Astrocyte (in vitro differentiated cells and primary cell): ENCODE results near the gene LBX2. TPM values are rescaled to one million over a fixed set of nuclear protein-coding genes. Genes with fewer than 3 reads are reported as not detected.

Source experiments
- DNase-seq: peaks from one replicate; pipeline ENCODE4 v3.0.0-alpha.2; 2010; ENCODE audit warnings: low read depth
- FAIRE-seq: peaks from 2 replicates; lab custom pipeline; 2011; peaks lifted over from hg19 to GRCh38; lab: Jason Lieb, UNC
- H2AFZ ChIP-seq: 2 replicates; pipeline ENCODE4 v1.6.0; 2012; ENCODE audit warnings: low read depth, low read length, inconsistent platforms
- H3K27ac ChIP-seq: 2 replicates; pipeline ENCODE4 v1.5.1; 2011; ENCODE audit warnings: low read depth, low read length, inconsistent platforms
- H3K27me3 ChIP-seq: 2 replicates; pipeline ENCODE4 v1.6.0; 2011; ENCODE audit warnings: low read length, inconsistent platforms; ENCODE audit not compliant: insufficient read depth
- H3K36me3 ChIP-seq: 2 replicates; pipeline ENCODE4 v1.5.1; 2011; ENCODE audit warnings: low read length, inconsistent platforms; ENCODE audit not compliant: insufficient read depth
- H3K4me1 ChIP-seq: 2 replicates; pipeline ENCODE4 v1.5.1; 2011; ENCODE audit warnings: low read length, inconsistent platforms; ENCODE audit not compliant: insufficient read depth
- H3K4me2 ChIP-seq: 2 replicates; pipeline ENCODE4 v1.6.0; 2012; ENCODE audit warnings: low read length, inconsistent platforms
- H3K4me3 ChIP-seq: 2 replicates; pipeline ENCODE4 v1.5.1; 2011; ENCODE audit warnings: low read depth, mild to moderate bottlenecking, low read length, inconsistent platforms; ENCODE audit not compliant: insufficient read depth
- H3K79me2 ChIP-seq: 2 replicates; pipeline ENCODE4 v1.6.0; 2012; ENCODE audit warnings: mild to moderate bottlenecking, low read length, inconsistent platforms; ENCODE audit not compliant: insufficient read depth
- H3K9ac ChIP-seq: 2 replicates; pipeline ENCODE4 v1.6.0; 2012; ENCODE audit warnings: mild to moderate bottlenecking, low read length, inconsistent platforms
- H3K9me3 ChIP-seq: 2 replicates; pipeline ENCODE4 v1.5.1; 2012; ENCODE audit warnings: low read depth, mild to moderate bottlenecking, low read length, inconsistent platforms; ENCODE audit not compliant: insufficient read depth
- H4K20me1 ChIP-seq: 2 replicates; pipeline ENCODE4 v1.6.0; 2012; ENCODE audit warnings: low read length, inconsistent platforms; ENCODE audit not compliant: insufficient read depth
- H3K27ac Mint-ChIP-seq: one replicate; pipeline ENCODE4 v1.8.0; 2021; ENCODE audit warnings: mild to moderate bottlenecking, mixed read lengths; ENCODE audit not compliant: unreplicated experiment
- H3K27me3 Mint-ChIP-seq: one replicate; pipeline ENCODE4 v1.8.0; 2021; ENCODE audit warnings: low read depth, mixed read lengths; ENCODE audit not compliant: unreplicated experiment
- H3K36me3 Mint-ChIP-seq: one replicate; pipeline ENCODE4 v1.8.0; 2021; ENCODE audit warnings: low read depth, mixed read lengths; ENCODE audit not compliant: unreplicated experiment
- H3K4me1 Mint-ChIP-seq: one replicate; pipeline ENCODE4 v1.8.0; 2021; ENCODE audit warnings: low read depth, mixed read lengths; ENCODE audit not compliant: unreplicated experiment
- H3K4me3 Mint-ChIP-seq: one replicate; pipeline ENCODE4 v1.8.0; 2021; ENCODE audit warnings: mild to moderate bottlenecking, moderate library complexity, mixed read lengths; ENCODE audit not compliant: unreplicated experiment
- H3K9me3 Mint-ChIP-seq: one replicate; pipeline ENCODE4 v1.8.0; 2021; ENCODE audit warnings: mild to moderate bottlenecking, mixed read lengths; ENCODE audit not compliant: unreplicated experiment
- EZH2 ChIP-seq: IDR thresholded peaks from 2 replicates; pipeline ENCODE4 v1.6.1; 2012; ENCODE audit warnings: mild to moderate bottlenecking, low read length, inconsistent platforms; ENCODE audit not compliant: insufficient read depth
- total RNA-seq: library from RNA; stranded (reverse); gene quantifications from 2 replicates; pipeline ENCODE4 v1.2.1, GENCODE V29; 2021
- TF ChIP-seq, protein P1 (sequence below): IDR thresholded peaks from 2 replicates; pipeline ENCODE4 v1.5.1; 2011; ENCODE audit warnings: low read depth, mild to moderate bottlenecking, inconsistent platforms, low read length, moderate library complexity; ENCODE audit not compliant: insufficient read depth

The LBX2 gene
- total RNA-seq, 1 donor from 2014 or later: 1.0 TPM

DNA sequence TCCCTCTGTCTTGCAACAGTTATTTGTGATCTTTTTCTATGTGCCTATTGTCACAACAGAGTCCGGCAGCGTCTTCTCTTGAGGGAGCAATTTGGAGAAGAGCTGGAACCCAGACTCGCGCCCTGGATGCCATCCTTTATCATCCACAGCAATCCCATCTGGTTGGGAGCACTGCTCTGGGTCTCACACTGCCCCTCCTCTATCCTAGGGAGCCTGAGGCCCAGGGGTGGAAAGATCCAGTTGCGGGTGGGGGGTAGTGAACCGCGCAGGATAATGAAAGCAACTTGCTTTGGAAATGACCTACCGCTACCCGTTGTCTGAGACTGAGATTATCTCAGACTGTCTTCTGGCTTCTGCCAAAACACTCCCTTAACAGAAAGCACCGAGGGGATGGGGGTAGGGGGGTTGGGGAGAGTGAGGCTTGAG lies 40.5 kb downstream of the LBX2 start:
- FAIRE-seq (no peak), DNase-seq (no peak)
- Mint-ChIP-seq H3K4me3 (peak overlapping the region; percentile 98), H3K27me3 (no peaks in the 10 kb centered on the region), H3K36me3 (peaks cover 3% of the 10 kb centered on the region), H3K4me1 (peaks cover 25% of the 10 kb centered on the region), H3K9me3 (no peaks in the 10 kb centered on the region), H3K27ac (peak overlapping the region; percentile 93)
- Histone ChIP-seq H3K9ac (peak overlapping the region; percentile 89), H2AFZ (peak overlapping the region; percentile 59), H3K4me1 (peaks cover 17% of the 10 kb centered on the region), H3K4me2 (peak overlapping the region; percentile 95), H3K79me2 (peaks cover 39% of the 10 kb centered on the region), H4K20me1 (peaks cover 16% of the 10 kb centered on the region), H3K27ac (peak overlapping the region; percentile 56), H3K36me3 (peaks cover 4% of the 10 kb centered on the region), H3K4me3 (peak overlapping the region; percentile 90), H3K9me3 (no peaks in the 10 kb centered on the region), H3K27me3 (no peaks in the 10 kb centered on the region)
- TF ChIP-seq, protein P1, sequence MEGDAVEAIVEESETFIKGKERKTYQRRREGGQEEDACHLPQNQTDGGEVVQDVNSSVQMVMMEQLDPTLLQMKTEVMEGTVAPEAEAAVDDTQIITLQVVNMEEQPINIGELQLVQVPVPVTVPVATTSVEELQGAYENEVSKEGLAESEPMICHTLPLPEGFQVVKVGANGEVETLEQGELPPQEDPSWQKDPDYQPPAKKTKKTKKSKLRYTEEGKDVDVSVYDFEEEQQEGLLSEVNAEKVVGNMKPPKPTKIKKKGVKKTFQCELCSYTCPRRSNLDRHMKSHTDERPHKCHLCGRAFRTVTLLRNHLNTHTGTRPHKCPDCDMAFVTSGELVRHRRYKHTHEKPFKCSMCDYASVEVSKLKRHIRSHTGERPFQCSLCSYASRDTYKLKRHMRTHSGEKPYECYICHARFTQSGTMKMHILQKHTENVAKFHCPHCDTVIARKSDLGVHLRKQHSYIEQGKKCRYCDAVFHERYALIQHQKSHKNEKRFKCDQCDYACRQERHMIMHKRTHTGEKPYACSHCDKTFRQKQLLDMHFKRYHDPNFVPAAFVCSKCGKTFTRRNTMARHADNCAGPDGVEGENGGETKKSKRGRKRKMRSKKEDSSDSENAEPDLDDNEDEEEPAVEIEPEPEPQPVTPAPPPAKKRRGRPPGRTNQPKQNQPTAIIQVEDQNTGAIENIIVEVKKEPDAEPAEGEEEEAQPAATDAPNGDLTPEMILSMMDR: no peak
- no peak for TF ChIP-seq EZH2

DNA sequence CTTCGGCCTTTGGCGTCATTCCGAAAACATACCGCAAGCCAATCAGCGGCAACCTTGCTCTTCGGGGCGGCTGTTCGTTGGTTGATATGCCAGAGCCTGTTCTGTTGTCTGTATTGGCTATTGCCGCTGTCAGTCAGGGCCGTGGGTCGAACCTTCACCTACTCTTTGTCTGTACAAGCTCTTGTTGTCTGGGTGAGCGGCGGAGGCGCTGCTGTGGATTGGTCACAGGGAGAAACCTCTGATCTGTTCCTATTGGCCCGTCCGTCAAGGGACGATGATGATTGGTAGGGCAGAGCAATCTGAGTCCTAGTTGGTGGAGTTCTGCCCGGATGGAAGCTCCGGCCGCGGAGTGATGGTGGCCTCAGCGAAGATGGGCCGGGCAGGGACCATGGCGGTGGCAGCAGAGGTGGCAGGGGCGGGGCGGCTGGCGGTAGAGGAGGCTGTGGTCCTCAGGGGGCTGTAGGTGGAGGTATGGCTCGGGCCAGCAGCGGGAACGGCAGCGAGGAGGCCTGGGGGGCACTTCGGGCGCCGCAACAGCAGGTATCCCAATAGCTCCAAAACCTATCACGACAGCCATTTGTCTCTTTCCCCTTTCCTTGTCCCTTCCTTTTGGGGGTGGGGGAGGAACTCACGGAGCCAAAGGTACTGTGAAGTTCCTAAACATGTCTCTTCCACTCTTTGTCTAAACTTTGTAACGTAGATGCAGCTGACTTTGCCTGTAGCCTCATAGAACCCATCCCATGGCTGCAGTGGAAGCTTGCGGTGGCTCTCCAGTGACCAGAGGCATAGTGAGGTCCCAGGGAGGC lies 41.1 kb downstream of the LBX2 start, which contains the start of gene WBP1:
Gene WBP1 (plus strand): TSS at position 307 of the 806 bp plus-strand sequence. CDS start 165 bp downstream, at position 472.
- peaks cover 15% of the 10 kb centered on the region for H4K20me1 ChIP-seq
- H3K9me3 Mint-ChIP-seq: no peaks in the 10 kb centered on the region

More for the DNA sequence above, 41.1 kb downstream of the LBX2 start, which contains the start of gene WBP1:
- no peaks in the 10 kb centered on the region for H3K27me3 Mint-ChIP-seq
- H3K4me3 Mint-ChIP-seq: peak within 1 kb of the TSS; percentile 98
- Histone ChIP-seq H3K79me2 (peaks cover 36% of the 10 kb centered on the region), H2AFZ (peak within 1 kb of the TSS; percentile 84), H3K27me3 (no peaks in the 10 kb centered on the region), H3K4me3 (peak within 1 kb of the TSS; percentile 90), H3K27ac (peak within 1 kb of the TSS; percentile 66), H3K9me3 (no peaks in the 10 kb centered on the region), H3K4me2 (peak within 1 kb of the TSS; percentile 95), H3K36me3 (peaks cover 4% of the 10 kb centered on the region), H3K4me1 (peaks cover 16% of the 10 kb centered on the region), H3K9ac (peak within 1 kb of the TSS; percentile 89)
- FAIRE-seq (peak; percentile 86), DNase-seq (peak; percentile 100)
- peak within 1 kb of the TSS; percentile 93 for H3K27ac Mint-ChIP-seq
- TF ChIP-seq, protein P1: no peak
- TF ChIP-seq EZH2: peak; percentile 80
- H3K36me3 Mint-ChIP-seq: peaks cover 3% of the 10 kb centered on the region
- H3K4me1 Mint-ChIP-seq: peaks cover 24% of the 10 kb centered on the region
